H1 (cell line): ENCODE data around the gene SLC24A1. TPM values are rescaled to one million over a fixed set of nuclear protein-coding genes. Genes with fewer than 3 reads are reported as not detected.

Experiments
- CTCF ChIA-PET: fragments of 300-600 bp; sonication (Branson Sonifier 250); formaldehyde crosslinking; loops from one replicate; lab custom pipeline; 2021; ENCODE audit not compliant: partially characterized antibody; lab: Charles Lee
- POLR2A ChIA-PET: fragments of 300-600 bp; sonication (Branson Sonifier 250); formaldehyde crosslinking; loops from one replicate; lab custom pipeline; 2021; ENCODE audit warnings: inconsistent platforms; ENCODE audit not compliant: partially characterized antibody; lab: Charles Lee
- DNase-seq, 2 experiments: peaks; one replicate each; pipeline versions ENCODE4 v3.0.0 to v3.0.0-alpha.2; 2010 to 2022; ENCODE audit warnings: low spot score in 2 of 2, low read depth in 1 of 2, mixed read lengths in 1 of 2
- FAIRE-seq: peaks from 2 replicates; lab custom pipeline; 2011; peaks lifted over from hg19 to GRCh38; lab: Jason Lieb, UNC
- H2AFZ ChIP-seq: 2 replicates; pipeline ENCODE4 v1.8.1; 2012; ENCODE audit warnings: low read length, inconsistent platforms
- H2AK5ac ChIP-seq: 2 replicates; pipeline ENCODE4 v1.6.1; 2013; ENCODE audit warnings: low read depth, low read length
- H2BK120ac ChIP-seq: replicated peaks from 2 replicates; pipeline ENCODE3; 2013; ENCODE audit warnings: low read depth, low read length, inconsistent platforms
- H2BK12ac ChIP-seq: 2 replicates; pipeline ENCODE4 v1.6.1; 2013; ENCODE audit warnings: low read depth, low read length
- H2BK15ac ChIP-seq: 2 replicates; pipeline ENCODE4 v1.6.1; 2013; ENCODE audit warnings: low read length
- H2BK20ac ChIP-seq: 2 replicates; pipeline ENCODE4 v1.6.1; 2013; ENCODE audit warnings: low read length
- H2BK5ac ChIP-seq: 2 replicates; pipeline ENCODE4 v1.6.1; 2013; ENCODE audit warnings: low read depth, low read length
- H3K14ac ChIP-seq: 2 replicates; pipeline ENCODE4 v1.6.1; 2013; ENCODE audit warnings: inconsistent platforms; ENCODE audit not compliant: insufficient read length
- H3K18ac ChIP-seq: 2 replicates; pipeline ENCODE4 v1.6.1; 2013; ENCODE audit warnings: low read length; ENCODE audit errors: extremely low read depth
- H3K23ac ChIP-seq: 2 replicates; pipeline ENCODE4 v1.6.1; 2013; ENCODE audit warnings: inconsistent platforms; ENCODE audit not compliant: insufficient read length
- H3K23me2 ChIP-seq: 2 replicates; pipeline ENCODE4 v1.6.1; 2013; ENCODE audit warnings: low read depth, low read length
- H3K27ac ChIP-seq: 2 replicates; pipeline ENCODE4 v1.6.1; 2011; ENCODE audit warnings: low read depth, low read length, inconsistent platforms
- H3K27me3 ChIP-seq, 4 experiments: replicated peaks in 1 of 4; 1 replicate in 1 of 4; 2 replicates in 3 of 4; pipeline versions ENCODE4 v1.6.1 to v1.8.1; 2011 to 2013; ENCODE audit warnings: low read length in 3 of 4, mild to moderate bottlenecking in 3 of 4, inconsistent platforms in 2 of 4, mixed read lengths in 2 of 4, moderate library complexity in 1 of 4; ENCODE audit not compliant: control insufficient read depth in 3 of 4, insufficient read depth in 3 of 4; ENCODE audit errors: extremely low read depth in 1 of 4
- H3K36me3 ChIP-seq, 4 experiments: 2 replicates each; pipeline versions ENCODE4 v1.6.1 to v1.8.1; 2011 to 2013; ENCODE audit warnings: mild to moderate bottlenecking in 4 of 4, low read length in 3 of 4, moderate library complexity in 2 of 4, control low read depth in 1 of 4, inconsistent platforms in 1 of 4; ENCODE audit not compliant: insufficient read depth in 4 of 4, control insufficient read depth in 2 of 4
- H3K4ac ChIP-seq: replicated peaks from 2 replicates; pipeline ENCODE3; 2013; ENCODE audit warnings: low read length, low read depth, mixed read lengths, inconsistent platforms; ENCODE audit not compliant: insufficient read length
- H3K4me1 ChIP-seq, 4 experiments: replicated peaks in 1 of 4; 1 replicate in 1 of 4; 2 replicates in 3 of 4; pipeline versions ENCODE4 v1.6.1 to v1.8.1; 2011 to 2013; ENCODE audit warnings: low read length in 3 of 4, inconsistent platforms in 2 of 4, mixed read lengths in 1 of 4; ENCODE audit not compliant: insufficient read depth in 4 of 4, control insufficient read depth in 3 of 4
- H3K4me2 ChIP-seq, 2 experiments: 2 replicates each; pipeline versions ENCODE4 v1.6.1 to v1.8.1; 2011 to 2013; ENCODE audit warnings: low read depth in 2 of 2, low read length in 2 of 2, control low read depth in 1 of 2, inconsistent platforms in 1 of 2, mild to moderate bottlenecking in 1 of 2; ENCODE audit not compliant: insufficient read depth in 1 of 2
- H3K4me3 ChIP-seq, 4 experiments: fragments of 200-600, 300-600 bp in 1 of 4; sonication (generic), shearing (Covaris generic), sonication (Bioruptor Twin) in 1 of 4; 2 replicates each; pipeline versions ENCODE4 v1.5.1 to v1.8.1; 2011 to 2016; ENCODE audit warnings: low read length in 4 of 4, low read depth in 3 of 4, control low read depth in 2 of 4, inconsistent platforms in 2 of 4, mild to moderate bottlenecking in 2 of 4, mixed read lengths in 1 of 4, moderate library complexity in 1 of 4; ENCODE audit not compliant: insufficient read depth in 2 of 4; ENCODE audit errors: extremely low read depth in 1 of 4
- H3K56ac ChIP-seq: replicated peaks from 2 replicates; pipeline ENCODE3; 2013; ENCODE audit warnings: low read depth, mild to moderate bottlenecking, mixed read lengths, low read length, inconsistent platforms; ENCODE audit not compliant: insufficient read length
- H3K79me1 ChIP-seq: 2 replicates; pipeline ENCODE4 v1.6.1; 2013; ENCODE audit warnings: low read depth, low read length, control low read depth
- H3K79me2 ChIP-seq, 2 experiments: 2 replicates each; pipeline versions ENCODE4 v1.6.1 to v1.8.1; 2012 to 2013; ENCODE audit warnings: low read length in 2 of 2, mild to moderate bottlenecking in 2 of 2, inconsistent platforms in 1 of 2; ENCODE audit not compliant: insufficient read depth in 2 of 2, control insufficient read depth in 1 of 2
- H3K9ac ChIP-seq, 4 experiments: replicated peaks in 1 of 4; 1 replicate in 1 of 4; 2 replicates in 3 of 4; pipeline versions ENCODE4 v1.6.1 to v1.8.1; 2011 to 2013; ENCODE audit warnings: low read depth in 3 of 4, low read length in 3 of 4, control low read depth in 2 of 4, mild to moderate bottlenecking in 2 of 4, moderate library complexity in 2 of 4, inconsistent platforms in 1 of 4; ENCODE audit errors: extremely low read depth in 1 of 4
- H3K9me3 ChIP-seq, 2 experiments: 2 replicates each; pipeline versions ENCODE4 v1.6.1 to v1.8.1; 2012 to 2013; ENCODE audit warnings: mild to moderate bottlenecking in 2 of 2, moderate library complexity in 2 of 2, control low read depth in 1 of 2, inconsistent platforms in 1 of 2, low read depth in 1 of 2, low read length in 1 of 2, mixed read lengths in 1 of 2; ENCODE audit not compliant: insufficient read depth in 2 of 2
- H4K20me1 ChIP-seq, 2 experiments: replicated peaks in 1 of 2; 2 replicates each; pipeline versions ENCODE3 to v1.8.1; 2011 to 2013; ENCODE audit warnings: inconsistent platforms in 2 of 2, low read length in 2 of 2, mild to moderate bottlenecking in 1 of 2; ENCODE audit not compliant: insufficient read depth in 2 of 2, control insufficient read depth in 1 of 2
- H4K5ac ChIP-seq: 2 replicates; pipeline ENCODE4 v1.6.1; 2013; ENCODE audit warnings: low read length, low read depth, mixed read lengths, inconsistent platforms; ENCODE audit not compliant: insufficient read length
- H4K8ac ChIP-seq: 2 replicates; pipeline ENCODE4 v1.8.0; 2013; ENCODE audit warnings: mild to moderate bottlenecking, moderate library complexity, low read length, inconsistent platforms; ENCODE audit not compliant: insufficient read depth; ENCODE audit errors: extremely low read depth
- H4K91ac ChIP-seq: replicated peaks from 2 replicates; pipeline ENCODE3; 2013; ENCODE audit warnings: low read length, mixed read lengths, inconsistent platforms; ENCODE audit not compliant: insufficient read length
- EGR1 ChIP-seq: IDR thresholded peaks from 2 replicates; pipeline ENCODE4 v1.6.1; 2011; ENCODE audit warnings: low read depth, low read length, borderline replicate concordance
- SIX5 ChIP-seq: IDR thresholded peaks from 2 replicates; pipeline ENCODE4 v1.6.1; 2011; ENCODE audit warnings: mild to moderate bottlenecking, low read depth, low read length
- TAF7 ChIP-seq: optimal IDR thresholded peaks from 2 replicates; pipeline ENCODE3; 2011; ENCODE audit warnings: low read depth, mild to moderate bottlenecking, inconsistent platforms, low read length, moderate library complexity, borderline replicate concordance
- WGBS, 2 experiments: shearing (Covaris generic) in 1 of 2; methylation state at CpG; one replicate each; pipeline versions ENCODE4 v1.1.6 to v1.1.7; 2013 to 2015; ENCODE audit warnings: low lambda C conversion rate in 2 of 2, mixed read lengths in 2 of 2, inconsistent platforms in 1 of 2, low coverage in 1 of 2, missing lambda C conversion rate in 1 of 2; ENCODE audit not compliant: insufficient replicate concordance in 2 of 2, insufficient coverage in 1 of 2, insufficient read length in 1 of 2; ENCODE audit errors: extremely low coverage in 1 of 2, missing lambda C conversion rate in 1 of 2; 5-methylcytosine and 5-hydroxymethylcytosine counted together
- long read RNA-seq, 2 experiments: library from RNA in 1 of 2; library from capped mRNA in 1 of 2; stranded (forward); transcript quantifications; one replicate each; pipeline ENCODE4 v2.0.0, GENCODE V29; 2021; ENCODE audit warnings: inconsistent platforms in 1 of 2
- polyA minus RNA-seq, 3 experiments: library from RNA; depleted of rRNA, polyadenylated mRNA; stranded (reverse); fragments of >200 nt; gene quantifications; 1 replicate in 2 of 3; 2 replicates in 1 of 3; pipeline ENCODE4 v1.2.3, GENCODE V29; 2011
- polyA plus RNA-seq, 7 experiments: library from polyadenylated mRNA; depleted of rRNA in 3 of 7; stranded (reverse) in 5 of 7; unstranded in 2 of 7; fragments of >200 nt in 5 of 7; fragments of 200-250 nt in 2 of 7; gene quantifications; 1 replicate in 5 of 7; 2 replicates in 1 of 7; 4 replicates in 1 of 7; pipeline versions ENCODE4 v1.2.1 to v1.2.3, GENCODE V29; 2011 to 2013; ENCODE audit warnings: missing spikeins in 2 of 7, mixed read lengths in 2 of 7
- total RNA-seq: library from RNA; stranded (reverse); fragmentation: NEBNext Ultra II Directional; extraction: Animal tissue kit (Norgen Biotek cat#: 25700); gene quantifications from 2 replicates; pipeline ENCODE4 v1.2.1, GENCODE V29; 2021

Gene SLC24A1
- total RNA-seq = 5.5 and 6.6 TPM in 2 replicates
- 4.9 and 7.5 TPM in 2 replicates for polyA plus RNA-seq (2011; rRNA removed)
- polyA plus RNA-seq (2011; cell fraction: cytosol; rRNA removed) = 4.4 TPM
- polyA plus RNA-seq (2011; cell fraction: nucleus; rRNA removed) = 6.1 TPM
- polyA plus RNA-seq (2012, experiment 1 of 2) = 3.2 to 6.8 TPM (median 5.2 TPM) in 4 replicates
- 0.46 TPM for polyA plus RNA-seq (2012, experiment 2 of 2)
- 6.0 TPM for polyA plus RNA-seq (2013, experiment 1 of 2)
- 5.8 TPM for polyA plus RNA-seq (2013, experiment 2 of 2)
- polyA minus RNA-seq (2011; rRNA and poly(A)+ RNA removed) = 7.8 and 8.4 TPM in 2 replicates
- 6.9 TPM for polyA minus RNA-seq (2011; cell fraction: cytosol; rRNA and poly(A)+ RNA removed)
- 10.0 TPM for polyA minus RNA-seq (2011; cell fraction: nucleus; rRNA and poly(A)+ RNA removed)
- long read RNA-seq, experiment 1, partial matches to known transcripts = 0 of 1 reads
- long read RNA-seq, experiment 1, other reads (novel, unspliced or antisense) = 1 of 1 reads
- long read RNA-seq, experiment 2, partial matches to known transcripts = 1 of 2 reads
- long read RNA-seq, experiment 2, other reads (novel, unspliced or antisense) = 1 of 2 reads

DNA sequence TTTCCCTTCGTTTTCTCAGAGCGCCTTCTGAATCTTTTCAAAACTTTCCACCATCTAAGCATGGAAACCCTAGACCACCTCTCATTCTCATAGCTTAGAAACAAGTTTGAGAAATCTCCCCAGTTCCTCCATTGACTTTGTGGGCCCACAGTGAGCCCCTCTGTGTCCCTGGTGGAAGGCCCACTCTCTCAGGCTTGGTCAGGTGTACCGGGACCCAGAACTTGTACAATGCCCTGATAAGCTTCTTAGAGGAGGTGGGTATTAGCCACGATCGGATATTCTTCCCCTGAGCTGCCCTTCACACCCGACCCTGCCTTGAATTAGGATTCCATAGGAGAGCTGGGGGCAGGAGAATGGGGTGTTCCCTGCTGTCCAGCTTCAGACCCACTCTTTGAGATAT is at the start of gene SLC24A1:
TSS of gene SLC24A1 (plus strand) at position 301 of the 400 bp plus-strand sequence. CDS start 2,143 bp downstream, outside the sequence.
- Histone ChIP-seq H2BK15ac (no peak within 1 kb of the TSS), H3K14ac (no peak within 1 kb of the TSS), H3K18ac (no peak within 1 kb of the TSS), H3K23ac (no peak within 1 kb of the TSS), H2AK5ac (no peak within 1 kb of the TSS), H3K4me3 (no peak within 1 kb of the TSS), H3K79me1 (no peaks in the 10 kb centered on the region), H2BK120ac (no peak within 1 kb of the TSS), H3K56ac (no peak within 1 kb of the TSS), H2BK12ac (no peak within 1 kb of the TSS), H2BK5ac (no peak within 1 kb of the TSS), H3K27ac (no peak within 1 kb of the TSS), H3K4ac (no peak within 1 kb of the TSS), H4K20me1 (no peaks in the 10 kb centered on the region), H3K4me2 (no peak within 1 kb of the TSS), H4K8ac (no peak within 1 kb of the TSS), H3K79me2 (no peaks in the 10 kb centered on the region), H4K5ac (no peak within 1 kb of the TSS), H3K36me3 (no peaks in the 10 kb centered on the region), H2BK20ac (no peak within 1 kb of the TSS), H4K91ac (no peak within 1 kb of the TSS), H3K9ac (no peak within 1 kb of the TSS), H3K4me1 (peaks cover 0 to 4% (median 2%) of the 10 kb centered on the region in 4 experiments; a peak in 3 of 7 replicates), H3K27me3 (no peaks in the 10 kb centered on the region), H3K23me2 (no peaks in the 10 kb centered on the region), H2AFZ (no peak within 1 kb of the TSS), H3K9me3 (no peaks in the 10 kb centered on the region)
- whole genome bisulfite sequencing, 2 experiments = 95% methylated on average over 6 of the region's 6 CpGs; no CpG with 5 or more reads in 1 of the 2 experiments
- DNase-seq (no peak), FAIRE-seq (no peak)
- CTCF ChIA-PET = interaction anchor here (1.7 to 2.3 kb wide), 3 partner anchors 17 to 203 kb away, joined by 5 to 7 read pairs (median 6); no protein-coding TSS in a partner anchor
- POLR2A ChIA-PET = interaction anchor here (3.2 kb wide), 1 partner anchor 10 kb away, joined by 25 read pairs; the partner anchor contains the start of gene INTS14
- TF ChIP-seq SIX5 (no peak), TAF7 (no peak), EGR1 (no peak)
